Measurements from ENCODE around the gene PHACTR3.

The PHACTR3 gene

GRCh38 chr20:59823030-59823423 is 218.7 kb downstream of the PHACTR3 start:
- H3K4me1 ChIP-seq (ENCODE audit: insufficient read depth, low read length, severe bottlenecking), result no peaks in the 10 kb centered on the region
- no peak overlapping the region for H3K4me3 ChIP-seq (ENCODE audit: low read depth, low read length, poor library complexity, severe bottlenecking)
- H4K20me1 ChIP-seq (ENCODE audit: insufficient read depth, low read length), result no peaks in the 10 kb centered on the region
- H3K4me2 ChIP-seq (ENCODE audit: low read length), result no peak overlapping the region
- no peaks in the 10 kb centered on the region for H3F3A ChIP-seq (ENCODE audit: insufficient read depth, low read length)
- H3K9me2 ChIP-seq (ENCODE audit: low read depth, low read length), result no peaks in the 10 kb centered on the region
- no peak for TF ChIP-seq EZH2 (IDR thresholded peaks at IDR 0.05; ENCODE audit: borderline replicate concordance, low read length)
- H3K27me3 ChIP-seq (ENCODE audit: insufficient read depth, low read length), result no peaks in the 10 kb centered on the region
- H3K27ac ChIP-seq (ENCODE audit: low read depth, low read length, poor library complexity, severe bottlenecking), result no peak overlapping the region
- no peak overlapping the region for H3K9ac ChIP-seq (ENCODE audit: low read length)
- H3K79me2 ChIP-seq (ENCODE audit: insufficient read depth, low read length), result no peaks in the 10 kb centered on the region
- no peaks in the 10 kb centered on the region for H3K36me3 ChIP-seq (ENCODE audit: insufficient read depth, low read length)
- H2AFZ ChIP-seq (ENCODE audit: low read length), result no peak overlapping the region
- H3K9me3 ChIP-seq (ENCODE audit: low read length), result no peaks in the 10 kb centered on the region

- Histone ChIP-seq H3K27ac (ENCODE audit: low read depth, low read length, poor library complexity, severe bottlenecking) (no peak overlapping the region), H3K4me2 (ENCODE audit: low read length) (no peak overlapping the region), H3K79me2 (ENCODE audit: insufficient read depth, low read length) (no peaks in the 10 kb centered on the region), H3K27me3 (ENCODE audit: insufficient read depth, low read length) (no peaks in the 10 kb centered on the region), H3K36me3 (ENCODE audit: insufficient read depth, low read length) (no peaks in the 10 kb centered on the region), H4K20me1 (ENCODE audit: insufficient read depth, low read length) (no peaks in the 10 kb centered on the region), H3K9me3 (ENCODE audit: low read length) (no peaks in the 10 kb centered on the region), H3K9ac (ENCODE audit: low read length) (no peak overlapping the region), H3K9me2 (ENCODE audit: low read depth, low read length) (no peaks in the 10 kb centered on the region), H3K4me3 (ENCODE audit: low read depth, low read length, poor library complexity, severe bottlenecking) (no peak overlapping the region), H3K4me1 (ENCODE audit: insufficient read depth, low read length, severe bottlenecking) (no peaks in the 10 kb centered on the region), H2AFZ (ENCODE audit: low read length) (no peak overlapping the region), H3F3A (ENCODE audit: insufficient read depth, low read length) (no peaks in the 10 kb centered on the region)
- TF ChIP-seq EZH2 (IDR thresholded peaks at IDR 0.05; ENCODE audit: borderline replicate concordance, low read length) (no peak), CTCF (IDR thresholded peaks at IDR 0.05; ENCODE audit: low read length) (no peak)
Measured at GRCh38 chr20:59823491-59824259, 219.3 kb downstream of the PHACTR3 start.

GRCh38 chr20:59824711-59825562 is 220.6 kb downstream of the PHACTR3 start:
- no peaks in the 10 kb centered on the region for H3K27me3 ChIP-seq (ENCODE audit: insufficient read depth, low read length)
- H3K9me2 ChIP-seq (ENCODE audit: low read depth, low read length), result no peaks in the 10 kb centered on the region
- H4K20me1 ChIP-seq (ENCODE audit: insufficient read depth, low read length), result no peaks in the 10 kb centered on the region
- H3K27ac ChIP-seq (ENCODE audit: low read depth, low read length, poor library complexity, severe bottlenecking), result no peak overlapping the region
- no peaks in the 10 kb centered on the region for H3K79me2 ChIP-seq (ENCODE audit: insufficient read depth, low read length)
- no peak overlapping the region for H2AFZ ChIP-seq (ENCODE audit: low read length)
- H3F3A ChIP-seq (ENCODE audit: insufficient read depth, low read length), result no peaks in the 10 kb centered on the region
- H3K4me1 ChIP-seq (ENCODE audit: insufficient read depth, low read length, severe bottlenecking), result no peaks in the 10 kb centered on the region
- no peaks in the 10 kb centered on the region for H3K36me3 ChIP-seq (ENCODE audit: insufficient read depth, low read length)
- TF ChIP-seq CTCF (IDR thresholded peaks at IDR 0.05; ENCODE audit: low read length) (no peak), EZH2 (IDR thresholded peaks at IDR 0.05; ENCODE audit: borderline replicate concordance, low read length) (no peak)
- no peak overlapping the region for H3K4me3 ChIP-seq (ENCODE audit: low read depth, low read length, poor library complexity, severe bottlenecking)
- H3K4me2 ChIP-seq (ENCODE audit: low read length), result no peak overlapping the region
- no peak overlapping the region for H3K9ac ChIP-seq (ENCODE audit: low read length)
- H3K9me3 ChIP-seq (ENCODE audit: low read length), result no peaks in the 10 kb centered on the region

Data from OCI-LY1 (cell line).